H9 (cell line): Measurements from ENCODE around the gene GPC6. TPM values are rescaled to one million over a fixed set of nuclear protein-coding genes. Genes with fewer than 3 reads are reported as not detected.

Experiments used
- DNase-seq: peaks from one replicate; pipeline ENCODE4 v3.0.0-alpha.2; 2017
- H2AFZ ChIP-seq: one replicate; pipeline ENCODE4 v1.6.1; 2013; ENCODE audit warnings: mild to moderate bottlenecking, low read length, control low read depth, moderate library complexity
- H2AK5ac ChIP-seq: 2 replicates; pipeline ENCODE4 v1.6.1; 2013; ENCODE audit warnings: low read length, control low read depth, mixed read lengths; ENCODE audit not compliant: insufficient read length
- H2BK120ac ChIP-seq: one replicate; pipeline ENCODE4 v1.6.1; 2013; ENCODE audit warnings: low read depth, mild to moderate bottlenecking, low read length, control low read depth, inconsistent platforms; ENCODE audit not compliant: poor library complexity, severe bottlenecking
- H2BK12ac ChIP-seq: 2 replicates; pipeline ENCODE4 v1.6.1; 2013; ENCODE audit warnings: low read length, control low read depth, mixed read lengths, low read depth; ENCODE audit not compliant: insufficient read length
- H2BK15ac ChIP-seq: 2 replicates; pipeline ENCODE4 v1.6.1; 2013; ENCODE audit warnings: low read depth, low read length, control low read depth
- H2BK20ac ChIP-seq: one replicate; pipeline ENCODE4 v1.6.1; 2013; ENCODE audit warnings: low read depth, mild to moderate bottlenecking, low read length, control low read depth, inconsistent platforms; ENCODE audit not compliant: poor library complexity, severe bottlenecking
- H2BK5ac ChIP-seq: 2 replicates; pipeline ENCODE4 v1.6.1; 2013; ENCODE audit warnings: low read length, control low read depth, mixed read lengths; ENCODE audit not compliant: insufficient read length
- H3K14ac ChIP-seq: 2 replicates; pipeline ENCODE4 v1.6.1; 2013; ENCODE audit warnings: low read length, control low read depth; ENCODE audit not compliant: insufficient read depth
- H3K18ac ChIP-seq: 2 replicates; pipeline ENCODE4 v1.6.1; 2013; ENCODE audit warnings: low read depth, mild to moderate bottlenecking, mixed read lengths, low read length, control low read depth; ENCODE audit not compliant: insufficient read length
- H3K23ac ChIP-seq: 2 replicates; pipeline ENCODE4 v1.6.1; 2013; ENCODE audit warnings: low read length, control low read depth, mixed read lengths, low read depth; ENCODE audit not compliant: insufficient read length
- H3K23me2 ChIP-seq: 2 replicates; pipeline ENCODE4 v1.6.1; 2013; ENCODE audit warnings: low read depth, mild to moderate bottlenecking, mixed read lengths, low read length, control low read depth; ENCODE audit not compliant: insufficient read length, poor library complexity, severe bottlenecking
- H3K27ac ChIP-seq: 2 replicates; pipeline ENCODE4 v1.5.1; 2013; ENCODE audit warnings: low read length, control low read depth, mixed read lengths, low read depth; ENCODE audit not compliant: insufficient read length
- H3K27me3 ChIP-seq: 2 replicates; pipeline ENCODE4 v1.6.1; 2013; ENCODE audit warnings: low read length, control low read depth, inconsistent platforms; ENCODE audit not compliant: insufficient read depth
- H3K4ac ChIP-seq: 2 replicates; pipeline ENCODE4 v1.6.1; 2013; ENCODE audit warnings: low read depth, mild to moderate bottlenecking, control low read depth, inconsistent platforms, low read length, moderate library complexity
- H3K4me1 ChIP-seq: 2 replicates; pipeline ENCODE4 v1.6.1; 2013; ENCODE audit warnings: low read length, control low read depth, inconsistent platforms; ENCODE audit not compliant: insufficient read depth
- H3K4me2 ChIP-seq: 2 replicates; pipeline ENCODE4 v1.6.1; 2013; ENCODE audit warnings: low read length, control low read depth, mixed read lengths; ENCODE audit not compliant: insufficient read length, insufficient read depth
- H3K56ac ChIP-seq: 2 replicates; pipeline ENCODE4 v1.6.1; 2013; ENCODE audit warnings: low read depth, mild to moderate bottlenecking, mixed read lengths, low read length, control low read depth; ENCODE audit not compliant: insufficient read length
- H3K79me1 ChIP-seq: 2 replicates; pipeline ENCODE4 v1.6.1; 2013; ENCODE audit warnings: low read depth, mild to moderate bottlenecking, moderate library complexity, low read length, control low read depth, inconsistent platforms; ENCODE audit not compliant: insufficient read depth, poor library complexity, severe bottlenecking
- H3K79me2 ChIP-seq: 2 replicates; pipeline ENCODE4 v1.6.1; 2013; ENCODE audit warnings: low read length, control low read depth, inconsistent platforms; ENCODE audit not compliant: insufficient read depth
- H3K9ac ChIP-seq: 2 replicates; pipeline ENCODE4 v1.6.1; 2013; ENCODE audit warnings: low read length, control low read depth, mixed read lengths; ENCODE audit not compliant: insufficient read length; ENCODE audit errors: extremely low read depth
- H3K9me3 ChIP-seq: one replicate; pipeline ENCODE4 v1.6.1; 2013; ENCODE audit warnings: low read depth, low read length, inconsistent platforms; ENCODE audit not compliant: control insufficient read depth
- H3T11ph ChIP-seq: one replicate; pipeline ENCODE4 v1.6.1; 2013; ENCODE audit warnings: mild to moderate bottlenecking, low read length, control low read depth, inconsistent platforms
- H4K20me1 ChIP-seq: one replicate; pipeline ENCODE4 v1.6.1; 2013; ENCODE audit not compliant: control insufficient read depth, insufficient read length, insufficient read depth
- H4K5ac ChIP-seq: 2 replicates; pipeline ENCODE4 v1.6.1; 2013; ENCODE audit warnings: low read depth, mild to moderate bottlenecking, mixed read lengths, low read length, control low read depth; ENCODE audit not compliant: insufficient read length
- H4K8ac ChIP-seq: replicated peaks from 2 replicates; pipeline ENCODE4 v1.6.1; 2013; ENCODE audit warnings: low read length, control low read depth, mixed read lengths, low read depth; ENCODE audit not compliant: insufficient read length
- H4K91ac ChIP-seq: 2 replicates; pipeline ENCODE4 v1.6.1; 2013; ENCODE audit warnings: low read depth, mild to moderate bottlenecking, moderate library complexity, mixed read lengths, low read length, control low read depth; ENCODE audit not compliant: insufficient read length
- H3K27ac Mint-ChIP-seq, 3 experiments: 2 replicates in 2 of 3; 3 replicates in 1 of 3; pipeline ENCODE4 v1.8.0; 2020 to 2021; ENCODE audit warnings: mixed read lengths in 3 of 3, mild to moderate bottlenecking in 1 of 3, moderate library complexity in 1 of 3
- H3K27me3 Mint-ChIP-seq: 2 replicates; pipeline ENCODE4 v1.8.0; 2021; ENCODE audit warnings: low read depth, mild to moderate bottlenecking, moderate library complexity, mixed read lengths
- H3K36me3 Mint-ChIP-seq, 3 experiments: 2 replicates in 2 of 3; 3 replicates in 1 of 3; pipeline ENCODE4 v1.8.0; 2020 to 2021; ENCODE audit warnings: low read depth in 3 of 3, mixed read lengths in 3 of 3; ENCODE audit not compliant: insufficient read depth in 1 of 3
- H3K4me1 Mint-ChIP-seq, 2 experiments: 2 replicates each; pipeline ENCODE4 v1.8.0; 2020; ENCODE audit warnings: mixed read lengths in 2 of 2
- H3K4me3 Mint-ChIP-seq, 2 experiments: 2 replicates in 1 of 2; 3 replicates in 1 of 2; pipeline ENCODE4 v1.8.0; 2020 to 2021; ENCODE audit warnings: mild to moderate bottlenecking in 2 of 2, mixed read lengths in 2 of 2, moderate library complexity in 1 of 2
- H3K9me3 Mint-ChIP-seq, 2 experiments: 2 replicates in 1 of 2; 3 replicates in 1 of 2; pipeline ENCODE4 v1.8.0; 2020; ENCODE audit warnings: mild to moderate bottlenecking in 2 of 2, mixed read lengths in 2 of 2, moderate library complexity in 1 of 2
- WGBS: extraction: QIAGEN DNeasy Blood & Tissue Kit; methylation state at CpG from one replicate; pipeline ENCODE4 v1.1.7; 2013; ENCODE audit warnings: missing lambda C conversion rate, low lambda C conversion rate, mixed read lengths; ENCODE audit not compliant: insufficient read length; ENCODE audit errors: extremely low coverage; 5-methylcytosine and 5-hydroxymethylcytosine counted together
- total RNA-seq: library from RNA; stranded (reverse); gene quantifications from 2 replicates; pipeline ENCODE4 v1.2.1, GENCODE V29; 2021
- TF ChIP-seq, protein P1 (sequence below): fragments of 200-600 bp; sonication (generic); conservative IDR thresholded peaks from 3 replicates; pipeline ENCODE4 v1.8.0; 2021; ENCODE audit warnings: antibody characterized with exemption, mild to moderate bottlenecking

The GPC6 gene
- total RNA-seq, 1 experiment from 2014 or later: 15.6 TPM

DNA sequence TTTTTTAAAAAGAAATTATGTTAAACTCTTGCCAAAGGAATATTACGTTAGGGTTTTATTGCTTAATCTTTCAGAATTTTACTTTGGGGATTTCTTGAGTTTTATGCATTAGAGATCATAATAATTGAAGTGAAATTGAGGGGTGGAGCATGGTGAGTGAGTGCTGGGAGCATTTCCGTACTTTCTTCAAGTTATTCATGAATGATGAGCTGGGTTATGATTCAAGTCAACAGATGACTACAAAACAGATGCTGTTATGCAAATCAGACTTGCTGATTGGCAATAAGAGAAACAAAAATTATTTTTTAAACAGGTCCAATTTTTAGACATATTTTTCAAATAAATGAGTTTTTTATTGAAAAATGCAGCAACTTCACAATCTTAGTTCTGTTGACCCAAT lies 748.6 kb downstream of the GPC6 start:
- Mint-ChIP-seq H3K36me3 (peaks cover 0 to 6% (median 0%) of the 10 kb centered on the region in 3 experiments; a peak in 1 of 7 replicates), H3K27ac (no peak overlapping the region), H3K9me3 (peaks cover 0 to 7% of the 10 kb centered on the region in 2 experiments; a peak in 3 of 5 replicates), H3K4me1 (peaks cover 4 to 7% of the 10 kb centered on the region in 2 experiments), H3K4me3 (no peak overlapping the region), H3K27me3 (no peaks in the 10 kb centered on the region)
- no peak overlapping the region for H2AFZ ChIP-seq
- H4K91ac ChIP-seq: no peak overlapping the region
- H3K4ac ChIP-seq: no peak overlapping the region
- no peak overlapping the region for H4K5ac ChIP-seq
- no CpG with 5 or more reads among the region's 2 CpGs for WGBS
- no peak overlapping the region for H3K56ac ChIP-seq
- no peaks in the 10 kb centered on the region for H3K27me3 ChIP-seq
- no peaks in the 10 kb centered on the region for H3K79me1 ChIP-seq
- no peak overlapping the region for H4K8ac ChIP-seq
- no peaks in the 10 kb centered on the region for H3K4me1 ChIP-seq
- H3K14ac ChIP-seq: no peak overlapping the region
- H4K20me1 ChIP-seq: no peaks in the 10 kb centered on the region
- H3K4me2 ChIP-seq: no peak overlapping the region
- H3K9me3 ChIP-seq: no peaks in the 10 kb centered on the region
- H3T11ph ChIP-seq: no peak overlapping the region
- no peak overlapping the region for H2BK15ac ChIP-seq
- no peak overlapping the region for H2BK20ac ChIP-seq
- no peak overlapping the region for H3K23ac ChIP-seq
- no peaks in the 10 kb centered on the region for H3K79me2 ChIP-seq
- H2BK12ac ChIP-seq: no peak overlapping the region
- DNase-seq: no peak
- TF ChIP-seq, protein P1, sequence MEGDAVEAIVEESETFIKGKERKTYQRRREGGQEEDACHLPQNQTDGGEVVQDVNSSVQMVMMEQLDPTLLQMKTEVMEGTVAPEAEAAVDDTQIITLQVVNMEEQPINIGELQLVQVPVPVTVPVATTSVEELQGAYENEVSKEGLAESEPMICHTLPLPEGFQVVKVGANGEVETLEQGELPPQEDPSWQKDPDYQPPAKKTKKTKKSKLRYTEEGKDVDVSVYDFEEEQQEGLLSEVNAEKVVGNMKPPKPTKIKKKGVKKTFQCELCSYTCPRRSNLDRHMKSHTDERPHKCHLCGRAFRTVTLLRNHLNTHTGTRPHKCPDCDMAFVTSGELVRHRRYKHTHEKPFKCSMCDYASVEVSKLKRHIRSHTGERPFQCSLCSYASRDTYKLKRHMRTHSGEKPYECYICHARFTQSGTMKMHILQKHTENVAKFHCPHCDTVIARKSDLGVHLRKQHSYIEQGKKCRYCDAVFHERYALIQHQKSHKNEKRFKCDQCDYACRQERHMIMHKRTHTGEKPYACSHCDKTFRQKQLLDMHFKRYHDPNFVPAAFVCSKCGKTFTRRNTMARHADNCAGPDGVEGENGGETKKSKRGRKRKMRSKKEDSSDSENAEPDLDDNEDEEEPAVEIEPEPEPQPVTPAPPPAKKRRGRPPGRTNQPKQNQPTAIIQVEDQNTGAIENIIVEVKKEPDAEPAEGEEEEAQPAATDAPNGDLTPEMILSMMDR: no peak
- H2BK120ac ChIP-seq: no peak overlapping the region
- no peak overlapping the region for H2AK5ac ChIP-seq
- H3K27ac ChIP-seq: no peak overlapping the region
- H3K23me2 ChIP-seq: no peaks in the 10 kb centered on the region
- no peak overlapping the region for H2BK5ac ChIP-seq
- no peak overlapping the region for H3K18ac ChIP-seq
- no peak overlapping the region for H3K9ac ChIP-seq
